GM21576 (cell line): ENCODE measurements around the gene GPC6.

Experiments used
- ATAC-seq: cut with Tn5 transposase; IDR thresholded peaks from one replicate; pipeline ENCODE4 v1.9.1; 2021; ENCODE audit warnings: mild to moderate bottlenecking, moderate library complexity; ENCODE audit not compliant: unreplicated experiment

The GPC6 gene

GRCh38 chr13:94415500-94416237, 1189.1 kb downstream of the GPC6 start:
- no peak for ATAC-seq

GRCh38 chr13:94416454-94417080, 1190.0 kb downstream of the GPC6 start:
- no peak for ATAC-seq

GRCh38 chr13:94417294-94417693, 1190.7 kb downstream of the GPC6 start:
- no peak for ATAC-seq

- peak; percentile 54 for ATAC-seq
Observed at GRCh38 chr13:94419304-94419924, 1192.8 kb downstream of the GPC6 start.

- no peak for ATAC-seq
Observed at GRCh38 chr13:94419925-94420305, 1193.3 kb downstream of the GPC6 start.

GRCh38 chr13:94427313-94427953, 1200.8 kb downstream of the GPC6 start:
- no peak for ATAC-seq

GRCh38 chr13:94431574-94431973, 1205.0 kb downstream of the GPC6 start:
- ATAC-seq, result no peak

- ATAC-seq, result no peak
Observed at GRCh38 chr13:94431987-94432386, 1205.4 kb downstream of the GPC6 start.

- peak; percentile 77 for ATAC-seq
Observed at GRCh38 chr13:94433055-94433961, 1206.7 kb downstream of the GPC6 start.

GRCh38 chr13:94435604-94436226, 1209.1 kb downstream of the GPC6 start:
- peak; percentile 41 for ATAC-seq

- no peak for ATAC-seq
Observed at GRCh38 chr13:94444826-94445225, 1218.2 kb downstream of the GPC6 start.

- ATAC-seq, result no peak
Observed at GRCh38 chr13:94454334-94454733, 1227.7 kb downstream of the GPC6 start.

- ATAC-seq, result no peak
Observed at GRCh38 chr13:94454906-94455305, 1228.3 kb downstream of the GPC6 start.

GRCh38 chr13:94455414-94455813, 1228.8 kb downstream of the GPC6 start:
- no peak for ATAC-seq
